WTC11 (cell line): ENCODE results near the gene ZBTB37. TPM values are rescaled to one million over a fixed set of nuclear protein-coding genes. Genes with fewer than 3 reads are reported as not detected.

Source experiments
- ATAC-seq: fragments of 200-7000 bp; cut with Tn5 transposase; 2 replicates; pipeline ENCODE4 v1.10.0; 2021; ENCODE audit warnings: mild to moderate bottlenecking, moderate library complexity
- CTCF ChIA-PET: fragments of 300-600 bp; sonication (Branson Sonifier 250); formaldehyde crosslinking; loops from one replicate; lab custom pipeline; 2021; ENCODE audit warnings: antibody characterized with exemption; lab: Charles Lee
- POLR2A ChIA-PET: fragments of 350-600 bp; sonication (Branson Sonifier 250); formaldehyde crosslinking; loops from one replicate; lab custom pipeline; 2021; ENCODE audit warnings: antibody characterized with exemption; lab: Charles Lee
- DNase-seq: peaks from one replicate; pipeline ENCODE4 v3.0.0; 2021; ENCODE audit warnings: low spot score
- H3K27ac Mint-ChIP-seq: 2 replicates; pipeline ENCODE4 v1.8.0; 2021; ENCODE audit warnings: mixed read lengths
- H3K27me3 Mint-ChIP-seq: 2 replicates; pipeline ENCODE4 v1.8.0; 2021; ENCODE audit warnings: low read depth, mild to moderate bottlenecking, moderate library complexity, mixed read lengths
- H3K36me3 Mint-ChIP-seq: 2 replicates; pipeline ENCODE4 v1.8.0; 2021; ENCODE audit warnings: mixed read lengths
- H3K4me1 Mint-ChIP-seq: 2 replicates; pipeline ENCODE4 v1.8.0; 2022; ENCODE audit warnings: mixed read lengths
- H3K4me3 Mint-ChIP-seq: 2 replicates; pipeline ENCODE4 v1.8.0; 2021; ENCODE audit warnings: mild to moderate bottlenecking, moderate library complexity, mixed read lengths
- H3K9me3 Mint-ChIP-seq: 2 replicates; pipeline ENCODE4 v1.8.0; 2021; ENCODE audit warnings: mixed read lengths
- ATF2 ChIP-seq: sonication (generic); formaldehyde crosslinking; IDR thresholded peaks from 2 replicates; pipeline ENCODE4 v1.8.1; 2022; ENCODE audit warnings: low read depth, missing genetic modification reagents, borderline replicate concordance
- ATF6 ChIP-seq: sonication (generic); formaldehyde crosslinking; IDR thresholded peaks from 2 replicates; pipeline ENCODE4 v1.8.1; 2023; ENCODE audit warnings: mild to moderate bottlenecking, missing genetic modification reagents
- CBFB ChIP-seq: sonication (generic); formaldehyde crosslinking; IDR thresholded peaks from 2 replicates; pipeline ENCODE4 v1.8.1; 2022; ENCODE audit warnings: mild to moderate bottlenecking, low read depth, missing genetic modification reagents
- CREB1 ChIP-seq: sonication (generic); formaldehyde crosslinking; IDR thresholded peaks from 2 replicates; pipeline ENCODE4 v1.8.0; 2023; ENCODE audit warnings: mild to moderate bottlenecking, missing genetic modification reagents
- ERG ChIP-seq: fragments of 250-450 bp; sonication (Bioruptor Pico); IDR thresholded peaks from 2 replicates; pipeline ENCODE4 v1.8.0; 2021; ENCODE audit warnings: mild to moderate bottlenecking
- FOXK1 ChIP-seq: sonication (generic); formaldehyde crosslinking; IDR thresholded peaks from 2 replicates; pipeline ENCODE4 v1.8.0; 2022; ENCODE audit warnings: mild to moderate bottlenecking, moderate library complexity, missing genetic modification reagents
- KAT7 ChIP-seq: sonication (generic); formaldehyde crosslinking; IDR thresholded peaks from 2 replicates; pipeline ENCODE4 v1.8.1; 2023; ENCODE audit warnings: missing genetic modification reagents, mild to moderate bottlenecking, borderline replicate concordance
- NFE2L1 ChIP-seq: sonication (generic); formaldehyde crosslinking; IDR thresholded peaks from 2 replicates; pipeline ENCODE4 v1.8.1; 2023; ENCODE audit warnings: missing genetic modification reagents
- NFYB ChIP-seq: sonication (generic); formaldehyde crosslinking; conservative IDR thresholded peaks from 2 replicates; pipeline ENCODE4 v1.8.0; 2022; ENCODE audit warnings: low read depth, missing genetic modification reagents
- PRRX2 ChIP-seq: fragments of 250-450 bp; sonication (Bioruptor Pico); IDR thresholded peaks from 2 replicates; pipeline ENCODE4 v1.8.0; 2021; ENCODE audit warnings: mild to moderate bottlenecking
- STAT6 ChIP-seq: sonication (generic); formaldehyde crosslinking; conservative IDR thresholded peaks from 2 replicates; pipeline ENCODE4 v1.8.1; 2023; ENCODE audit warnings: mild to moderate bottlenecking, low read depth, missing genetic modification reagents, moderate library complexity
- TCF7 ChIP-seq: sonication (generic); formaldehyde crosslinking; IDR thresholded peaks from 2 replicates; pipeline ENCODE4 v1.8.0; 2022; ENCODE audit warnings: mild to moderate bottlenecking, low read depth, missing genetic modification reagents, moderate library complexity
- TP53 ChIP-seq: sonication (generic); formaldehyde crosslinking; IDR thresholded peaks from 2 replicates; pipeline ENCODE4 v1.8.1; 2023; ENCODE audit warnings: mild to moderate bottlenecking, missing genetic modification reagents
- USF2 ChIP-seq: sonication (generic); formaldehyde crosslinking; IDR thresholded peaks from 2 replicates; pipeline ENCODE4 v1.8.1; 2023; ENCODE audit warnings: mild to moderate bottlenecking, missing genetic modification reagents, moderate library complexity
- ZNF138 ChIP-seq: sonication (generic); formaldehyde crosslinking; conservative IDR thresholded peaks from 2 replicates; pipeline ENCODE4 v1.8.1; 2022; ENCODE audit warnings: mild to moderate bottlenecking, moderate library complexity, missing genetic modification reagents
- ZNF263 ChIP-seq: sonication (generic); formaldehyde crosslinking; IDR thresholded peaks from 2 replicates; pipeline ENCODE4 v1.8.1; 2022; ENCODE audit warnings: low read depth, mild to moderate bottlenecking, moderate library complexity, missing genetic modification reagents
- ZNF671 ChIP-seq: fragments of 250-450 bp; sonication (Bioruptor Pico); IDR thresholded peaks from 2 replicates; pipeline ENCODE4 v1.8.0; 2021; ENCODE audit warnings: mild to moderate bottlenecking
- total RNA-seq: library from RNA; stranded (reverse); gene quantifications from 3 replicates; pipeline ENCODE4 v1.2.3, GENCODE V29; 2021

The ZBTB37 gene
- total RNA-seq, 1 experiment from 2014 or later, result 14.4 TPM

GRCh38 chr1:173867753-173868265 lies 371 bp upstream of the ZBTB37 start, which contains the start of gene GAS5 (continued):
- TF ChIP-seq STAT6 (CRISPR knock-in tag) (no peak), ATF6 (CRISPR knock-in tag) (no peak), TCF7 (CRISPR knock-in tag) (no peak), CREB1 (CRISPR knock-in tag) (no peak), ZNF138 (CRISPR knock-in tag) (no peak), PRRX2 (no peak), TP53 (no peak), ZNF671 (CRISPR knock-in tag) (peak; percentile 72; the same call in 1 of the 2 replicates), NFE2L1 (peak; percentile 10; the same call in 1 of the 2 replicates), ERG (CRISPR knock-in tag) (no peak; the same call in 1 of the 2 replicates), ZNF263 (CRISPR knock-in tag) (no peak), NFYB (CRISPR knock-in tag) (no peak), CBFB (no peak), USF2 (CRISPR knock-in tag) (peak; percentile 95)

- ChIA-PET CTCF (interaction anchor here (1.0 to 1.2 kb wide), 2 partner anchors 45 to 439 kb away, joined by 3 to 5 read pairs; partner anchors contain the start of gene DARS2), POLR2A (interaction anchor here (0.6 to 1.9 kb wide), 9 partner anchors 9 to 290 kb away, joined by 3 to 19 read pairs (median 3); partner anchors contain the start of genes CENPL, DARS2, RABGAP1L and RC3H1)
- H3K36me3 Mint-ChIP-seq, result peaks cover 63% of the 10 kb centered on the region
- ATAC-seq (no peak), DNase-seq (no peak)
- H3K27me3 Mint-ChIP-seq, result no peaks in the 10 kb centered on the region
- H3K4me3 Mint-ChIP-seq, result peak overlapping the region; percentile 97
- no peaks in the 10 kb centered on the region for H3K9me3 Mint-ChIP-seq
- peaks cover 51% of the 10 kb centered on the region for H3K4me1 Mint-ChIP-seq
- TF ChIP-seq FOXK1 (CRISPR knock-in tag) (no peak), KAT7 (CRISPR knock-in tag) (peak; percentile 8; the same call in 1 of the 2 replicates), ATF2 (no peak)
- H3K27ac Mint-ChIP-seq, result peak overlapping the region; percentile 99
Observed at GRCh38 chr1:173869021-173869359, 810 bp downstream of the ZBTB37 start.
